DMS114 treated with DMSO at 0.1 percent for 48 hours (cell line): Measurements from ENCODE around the gene PHACTR3.

Source experiments
- DNase-seq: peaks from one replicate; lab custom pipeline; 2025; ENCODE audit not compliant: unreplicated experiment; lab: John Stamatoyannopoulos, UW

PHACTR3 gene

GRCh38 chr20:59823030-59823423 is 218.7 kb downstream of the PHACTR3 start:
- DNase-seq = no peak

GRCh38 chr20:59823491-59824259 is 219.3 kb downstream of the PHACTR3 start:
- DNase-seq = no peak

- DNase-seq = no peak
These were observed 220.6 kb downstream of the PHACTR3 start for GRCh38 chr20:59824711-59825562.

GRCh38 chr20:59825563-59825920 is 221.2 kb downstream of the PHACTR3 start:
- DNase-seq = no peak

- no peak for DNase-seq
These were observed 221.8 kb downstream of the PHACTR3 start for GRCh38 chr20:59825944-59826759.

GRCh38 chr20:59827138-59828056 is 223.1 kb downstream of the PHACTR3 start:
- no peak for DNase-seq

- DNase-seq = no peak
These were observed 224.0 kb downstream of the PHACTR3 start for GRCh38 chr20:59828125-59829053.

- DNase-seq = no peak
These were observed 224.9 kb downstream of the PHACTR3 start for GRCh38 chr20:59829054-59829785.

GRCh38 chr20:59829786-59830664 is 225.7 kb downstream of the PHACTR3 start:
- DNase-seq = no peak

GRCh38 chr20:59830665-59831023 is 226.3 kb downstream of the PHACTR3 start:
- no peak for DNase-seq

GRCh38 chr20:59831024-59831915 is 226.9 kb downstream of the PHACTR3 start:
- DNase-seq = no peak

- DNase-seq = no peak
These were observed 227.6 kb downstream of the PHACTR3 start for GRCh38 chr20:59831916-59832270.

GRCh38 chr20:59832406-59833363 is 228.3 kb downstream of the PHACTR3 start:
- no peak for DNase-seq

GRCh38 chr20:59835057-59835447 is 230.7 kb downstream of the PHACTR3 start:
- DNase-seq = no peak

GRCh38 chr20:59835448-59836395 is 231.4 kb downstream of the PHACTR3 start:
- no peak for DNase-seq
